H1 (cell line): ENCODE measurements around the gene PCNA. TPM values are rescaled to one million over a fixed set of nuclear protein-coding genes. Genes with fewer than 3 reads are reported as not detected.

Source experiments
- CTCF ChIA-PET: fragments of 300-600 bp; sonication (Branson Sonifier 250); formaldehyde crosslinking; loops from one replicate; lab custom pipeline; 2021; ENCODE audit not compliant: partially characterized antibody; lab: Charles Lee
- POLR2A ChIA-PET: fragments of 300-600 bp; sonication (Branson Sonifier 250); formaldehyde crosslinking; loops from one replicate; lab custom pipeline; 2021; ENCODE audit warnings: inconsistent platforms; ENCODE audit not compliant: partially characterized antibody; lab: Charles Lee
- DNase-seq, 2 experiments: peaks; one replicate each; pipeline versions ENCODE4 v3.0.0 to v3.0.0-alpha.2; 2010 to 2022; ENCODE audit warnings: low spot score in 2 of 2, low read depth in 1 of 2, mixed read lengths in 1 of 2
- FAIRE-seq: peaks from 2 replicates; lab custom pipeline; 2011; peaks lifted over from hg19 to GRCh38; lab: Jason Lieb, UNC
- H2AFZ ChIP-seq: 2 replicates; pipeline ENCODE4 v1.8.1; 2012; ENCODE audit warnings: low read length, inconsistent platforms
- H2AK5ac ChIP-seq: 2 replicates; pipeline ENCODE4 v1.6.1; 2013; ENCODE audit warnings: low read depth, low read length
- H2BK120ac ChIP-seq: replicated peaks from 2 replicates; pipeline ENCODE3; 2013; ENCODE audit warnings: low read depth, low read length, inconsistent platforms
- H2BK12ac ChIP-seq: 2 replicates; pipeline ENCODE4 v1.6.1; 2013; ENCODE audit warnings: low read depth, low read length
- H2BK15ac ChIP-seq: 2 replicates; pipeline ENCODE4 v1.6.1; 2013; ENCODE audit warnings: low read length
- H2BK20ac ChIP-seq: 2 replicates; pipeline ENCODE4 v1.6.1; 2013; ENCODE audit warnings: low read length
- H2BK5ac ChIP-seq: 2 replicates; pipeline ENCODE4 v1.6.1; 2013; ENCODE audit warnings: low read depth, low read length
- H3K14ac ChIP-seq: 2 replicates; pipeline ENCODE4 v1.6.1; 2013; ENCODE audit warnings: inconsistent platforms; ENCODE audit not compliant: insufficient read length
- H3K18ac ChIP-seq: 2 replicates; pipeline ENCODE4 v1.6.1; 2013; ENCODE audit warnings: low read length; ENCODE audit errors: extremely low read depth
- H3K23ac ChIP-seq: 2 replicates; pipeline ENCODE4 v1.6.1; 2013; ENCODE audit warnings: inconsistent platforms; ENCODE audit not compliant: insufficient read length
- H3K23me2 ChIP-seq: 2 replicates; pipeline ENCODE4 v1.6.1; 2013; ENCODE audit warnings: low read depth, low read length
- H3K27ac ChIP-seq: 2 replicates; pipeline ENCODE4 v1.6.1; 2011; ENCODE audit warnings: low read depth, low read length, inconsistent platforms
- H3K27me3 ChIP-seq, 4 experiments: replicated peaks in 1 of 4; 1 replicate in 1 of 4; 2 replicates in 3 of 4; pipeline versions ENCODE4 v1.6.1 to v1.8.1; 2011 to 2013; ENCODE audit warnings: low read length in 3 of 4, mild to moderate bottlenecking in 3 of 4, inconsistent platforms in 2 of 4, mixed read lengths in 2 of 4, moderate library complexity in 1 of 4; ENCODE audit not compliant: control insufficient read depth in 3 of 4, insufficient read depth in 3 of 4; ENCODE audit errors: extremely low read depth in 1 of 4
- H3K36me3 ChIP-seq, 4 experiments: 2 replicates each; pipeline versions ENCODE4 v1.6.1 to v1.8.1; 2011 to 2013; ENCODE audit warnings: mild to moderate bottlenecking in 4 of 4, low read length in 3 of 4, moderate library complexity in 2 of 4, control low read depth in 1 of 4, inconsistent platforms in 1 of 4; ENCODE audit not compliant: insufficient read depth in 4 of 4, control insufficient read depth in 2 of 4
- H3K4ac ChIP-seq: replicated peaks from 2 replicates; pipeline ENCODE3; 2013; ENCODE audit warnings: low read length, low read depth, mixed read lengths, inconsistent platforms; ENCODE audit not compliant: insufficient read length
- H3K4me1 ChIP-seq, 4 experiments: replicated peaks in 1 of 4; 1 replicate in 1 of 4; 2 replicates in 3 of 4; pipeline versions ENCODE4 v1.6.1 to v1.8.1; 2011 to 2013; ENCODE audit warnings: low read length in 3 of 4, inconsistent platforms in 2 of 4, mixed read lengths in 1 of 4; ENCODE audit not compliant: insufficient read depth in 4 of 4, control insufficient read depth in 3 of 4
- H3K4me2 ChIP-seq, 2 experiments: 2 replicates each; pipeline versions ENCODE4 v1.6.1 to v1.8.1; 2011 to 2013; ENCODE audit warnings: low read depth in 2 of 2, low read length in 2 of 2, control low read depth in 1 of 2, inconsistent platforms in 1 of 2, mild to moderate bottlenecking in 1 of 2; ENCODE audit not compliant: insufficient read depth in 1 of 2
- H3K4me3 ChIP-seq, 4 experiments: fragments of 200-600, 300-600 bp in 1 of 4; sonication (generic), shearing (Covaris generic), sonication (Bioruptor Twin) in 1 of 4; 2 replicates each; pipeline versions ENCODE4 v1.5.1 to v1.8.1; 2011 to 2016; ENCODE audit warnings: low read length in 4 of 4, low read depth in 3 of 4, control low read depth in 2 of 4, inconsistent platforms in 2 of 4, mild to moderate bottlenecking in 2 of 4, mixed read lengths in 1 of 4, moderate library complexity in 1 of 4; ENCODE audit not compliant: insufficient read depth in 2 of 4; ENCODE audit errors: extremely low read depth in 1 of 4
- H3K56ac ChIP-seq: replicated peaks from 2 replicates; pipeline ENCODE3; 2013; ENCODE audit warnings: low read depth, mild to moderate bottlenecking, mixed read lengths, low read length, inconsistent platforms; ENCODE audit not compliant: insufficient read length
- H3K79me1 ChIP-seq: 2 replicates; pipeline ENCODE4 v1.6.1; 2013; ENCODE audit warnings: low read depth, low read length, control low read depth
- H3K79me2 ChIP-seq, 2 experiments: 2 replicates each; pipeline versions ENCODE4 v1.6.1 to v1.8.1; 2012 to 2013; ENCODE audit warnings: low read length in 2 of 2, mild to moderate bottlenecking in 2 of 2, inconsistent platforms in 1 of 2; ENCODE audit not compliant: insufficient read depth in 2 of 2, control insufficient read depth in 1 of 2
- H3K9ac ChIP-seq, 4 experiments: replicated peaks in 1 of 4; 1 replicate in 1 of 4; 2 replicates in 3 of 4; pipeline versions ENCODE4 v1.6.1 to v1.8.1; 2011 to 2013; ENCODE audit warnings: low read depth in 3 of 4, low read length in 3 of 4, control low read depth in 2 of 4, mild to moderate bottlenecking in 2 of 4, moderate library complexity in 2 of 4, inconsistent platforms in 1 of 4; ENCODE audit errors: extremely low read depth in 1 of 4
- H3K9me3 ChIP-seq, 2 experiments: 2 replicates each; pipeline versions ENCODE4 v1.6.1 to v1.8.1; 2012 to 2013; ENCODE audit warnings: mild to moderate bottlenecking in 2 of 2, moderate library complexity in 2 of 2, control low read depth in 1 of 2, inconsistent platforms in 1 of 2, low read depth in 1 of 2, low read length in 1 of 2, mixed read lengths in 1 of 2; ENCODE audit not compliant: insufficient read depth in 2 of 2
- H4K20me1 ChIP-seq, 2 experiments: replicated peaks in 1 of 2; 2 replicates each; pipeline versions ENCODE3 to v1.8.1; 2011 to 2013; ENCODE audit warnings: inconsistent platforms in 2 of 2, low read length in 2 of 2, mild to moderate bottlenecking in 1 of 2; ENCODE audit not compliant: insufficient read depth in 2 of 2, control insufficient read depth in 1 of 2
- H4K5ac ChIP-seq: 2 replicates; pipeline ENCODE4 v1.6.1; 2013; ENCODE audit warnings: low read length, low read depth, mixed read lengths, inconsistent platforms; ENCODE audit not compliant: insufficient read length
- H4K8ac ChIP-seq: 2 replicates; pipeline ENCODE4 v1.8.0; 2013; ENCODE audit warnings: mild to moderate bottlenecking, moderate library complexity, low read length, inconsistent platforms; ENCODE audit not compliant: insufficient read depth; ENCODE audit errors: extremely low read depth
- H4K91ac ChIP-seq: replicated peaks from 2 replicates; pipeline ENCODE3; 2013; ENCODE audit warnings: low read length, mixed read lengths, inconsistent platforms; ENCODE audit not compliant: insufficient read length
- BCL11A ChIP-seq, 2 experiments: IDR thresholded peaks; one replicate each; pipeline ENCODE4 v1.6.1; 2011; ENCODE audit warnings: low read depth in 2 of 2, low read length in 2 of 2, mild to moderate bottlenecking in 2 of 2
- CTBP2 ChIP-seq: IDR thresholded peaks from 2 replicates; pipeline ENCODE4 v1.7.0; 2011; ENCODE audit warnings: borderline replicate concordance, mild to moderate bottlenecking, moderate library complexity, mixed read lengths, low read length; ENCODE audit not compliant: insufficient read depth, insufficient read length
- JUND ChIP-seq: IDR thresholded peaks from 2 replicates; pipeline ENCODE4 v1.6.1; 2011; ENCODE audit warnings: mild to moderate bottlenecking, improper control_type of control experiment, low read length
- MAX ChIP-seq: IDR thresholded peaks from 2 replicates; pipeline ENCODE4 v1.6.1; 2012; ENCODE audit warnings: inconsistent platforms
- POU5F1 ChIP-seq: IDR thresholded peaks from 2 replicates; pipeline ENCODE4 v1.6.1; 2011; ENCODE audit warnings: low read depth, mild to moderate bottlenecking, low read length, moderate library complexity
- SIN3A ChIP-seq, 2 experiments: IDR thresholded peaks in 1 of 2; conservative IDR thresholded peaks in 1 of 2; 2 replicates each; pipeline ENCODE4 v1.6.1; 2011 to 2012; ENCODE audit warnings: low read length in 2 of 2, improper control_type of control experiment in 1 of 2, low read depth in 1 of 2, mild to moderate bottlenecking in 1 of 2
- SP4 ChIP-seq: IDR thresholded peaks from 2 replicates; pipeline ENCODE4 v1.6.1; 2012; ENCODE audit warnings: low read length, inconsistent platforms
- SUZ12 ChIP-seq: fragments of 200-600 bp; sonication (generic); IDR thresholded peaks from 2 replicates; pipeline ENCODE4 v1.6.1; 2012; ENCODE audit warnings: mild to moderate bottlenecking, inconsistent platforms, low read length, moderate library complexity, mixed read lengths
- TBP ChIP-seq: IDR thresholded peaks from 2 replicates; pipeline ENCODE4 v1.6.1; 2011; ENCODE audit warnings: low read depth, low read length, improper control_type of control experiment
- WGBS, 2 experiments: shearing (Covaris generic) in 1 of 2; methylation state at CpG; one replicate each; pipeline versions ENCODE4 v1.1.6 to v1.1.7; 2013 to 2015; ENCODE audit warnings: low lambda C conversion rate in 2 of 2, mixed read lengths in 2 of 2, inconsistent platforms in 1 of 2, low coverage in 1 of 2, missing lambda C conversion rate in 1 of 2; ENCODE audit not compliant: insufficient replicate concordance in 2 of 2, insufficient coverage in 1 of 2, insufficient read length in 1 of 2; ENCODE audit errors: extremely low coverage in 1 of 2, missing lambda C conversion rate in 1 of 2; 5-methylcytosine and 5-hydroxymethylcytosine counted together
- polyA plus RNA-seq, 7 experiments: library from polyadenylated mRNA; depleted of rRNA in 3 of 7; stranded (reverse) in 5 of 7; unstranded in 2 of 7; fragments of >200 nt in 5 of 7; fragments of 200-250 nt in 2 of 7; gene quantifications; 1 replicate in 5 of 7; 2 replicates in 1 of 7; 4 replicates in 1 of 7; pipeline versions ENCODE4 v1.2.1 to v1.2.3, GENCODE V29; 2011 to 2013; ENCODE audit warnings: missing spikeins in 2 of 7, mixed read lengths in 2 of 7
- total RNA-seq: library from RNA; stranded (reverse); fragmentation: NEBNext Ultra II Directional; extraction: Animal tissue kit (Norgen Biotek cat#: 25700); gene quantifications from 2 replicates; pipeline ENCODE4 v1.2.1, GENCODE V29; 2021

Gene PCNA
- total and polyA plus RNA-seq, 2 of the 8 experiments (the other 6 are each of a cell fraction or from before 2014, with no cell fraction given), result 290 to 737 TPM

- Histone ChIP-seq H3K56ac (no peak overlapping the region), H2BK12ac (no peak overlapping the region), H3K27me3 (no peaks in the 10 kb centered on the region), H3K23me2 (no peaks in the 10 kb centered on the region; the same call in 1 of the 2 replicates), H4K20me1 (no peaks in the 10 kb centered on the region), H4K91ac (no peak overlapping the region), H3K4me1 (no peaks in the 10 kb centered on the region), H3K4me3 (no peak overlapping the region), H3K23ac (no peak overlapping the region), H2BK15ac (no peak overlapping the region), H4K8ac (no peak overlapping the region), H3K9me3 (no peaks in the 10 kb centered on the region), H3K79me2 (peaks cover 0 to 64% of the 10 kb centered on the region in 2 experiments), H4K5ac (no peak overlapping the region), H3K4me2 (no peak overlapping the region), H3K79me1 (peaks cover 5% of the 10 kb centered on the region), H2AK5ac (no peak overlapping the region), H3K18ac (no peak overlapping the region), H2BK120ac (no peak overlapping the region), H2BK5ac (no peak overlapping the region), H2AFZ (no peak overlapping the region), H3K36me3 (no peaks in the 10 kb centered on the region), H3K4ac (no peak overlapping the region), H3K27ac (no peak overlapping the region), H2BK20ac (no peak overlapping the region; the same call in 1 of the 2 replicates), H3K9ac (no peak overlapping the region), H3K14ac (no peak overlapping the region)
- POLR2A ChIA-PET, result interaction anchor here (1.2 to 2.3 kb wide), 4 partner anchors 9 to 37 kb away, joined by 3 to 12 read pairs (median 6); partner anchors contain the start of gene PCNA
- CTCF ChIA-PET, result interaction anchor here (0.7 to 3.8 kb wide), 8 partner anchors 9 to 66 kb away, joined by 3 to 16 read pairs (median 8); partner anchors contain the start of gene CDS2
- no peak for FAIRE-seq
- DNase-seq, result no peak
- WGBS, 2 experiments, result 75% methylated on average over 4 of the region's 4 CpGs; no CpG with 5 or more reads in 1 of the 2 experiments
- no peak for TF ChIP-seq BCL11A (IDR thresholded peaks at IDR 0.05; ENCODE audit: low read depth in 2 of 2, low read length in 2 of 2)
- TF ChIP-seq MAX, result no peak
- TF ChIP-seq TBP, result no peak
- TF ChIP-seq SUZ12, result no peak
- no peak for TF ChIP-seq JUND
- no peak for TF ChIP-seq SP4
- TF ChIP-seq POU5F1, result no peak
- no peak for TF ChIP-seq CTBP2
- TF ChIP-seq SIN3A (conservative IDR thresholded peaks at IDR 0.05 in 1 of 2, IDR thresholded peaks at IDR 0.05 in 1 of 2; ENCODE audit: low read depth in 1 of 2, low read length in 2 of 2), result no peak
Observed at GRCh38 chr20:5156675-5157448, 37.1 kb upstream of the PCNA start.
